A549 treated with DMSO at 1 μM for 4 hours (cell line): ENCODE data around the gene HDAC4. TPM values are rescaled to one million over a fixed set of nuclear protein-coding genes. Genes with fewer than 3 reads are reported as not detected.

Source experiments
- total RNA-seq: library from RNA; stranded (reverse); fragments of 200-300 nt; extraction: Qiagen RNA extraction; gene quantifications from 5 replicates; pipeline ENCODE4 v1.2.3, GENCODE V29; 2022; ENCODE audit warnings: low read depth

The HDAC4 gene
- 7.3 to 10.8 TPM (median 8.4 TPM) in 5 replicates for total RNA-seq

GRCh38 chr2:239400596-239401066, at the start of gene HDAC4:
Gene HDAC4, minus strand, starts transcription at chr2:239401020. Its CDS starts 48,321 bp downstream, at chr2:239352699.

